Activated naive CD4-positive, alpha-beta T cell treated with Interleukin-2 at 50 U/mL for 16 hours (primary cell): Measurements from ENCODE around the gene DPYD.
"Not testable (repeated sequence)": the region's sequence is repeated elsewhere in the genome, so short reads cannot be mapped to it uniquely, and the experiment has no call there.

ENCODE experiments used
- DNase-seq: peaks from one replicate; pipeline ENCODE4 v3.0.0-alpha.2; 2020

The DPYD gene

GRCh38 chr1:97258597-97258996 is 662.2 kb downstream of the DPYD start:
- DNase-seq: no peak

GRCh38 chr1:97254731-97255463 is 665.9 kb downstream of the DPYD start:
- DNase-seq: no peak

GRCh38 chr1:97252925-97253324 is 667.9 kb downstream of the DPYD start:
- no peak for DNase-seq

GRCh38 chr1:97252076-97252475 is 668.8 kb downstream of the DPYD start:
- no peak for DNase-seq

GRCh38 chr1:97247196-97247595 is 673.6 kb downstream of the DPYD start:
- DNase-seq: no peak

GRCh38 chr1:97245682-97246081 is 675.2 kb downstream of the DPYD start:
- no peak for DNase-seq

- no peak for DNase-seq
These were observed 675.8 kb downstream of the DPYD start for GRCh38 chr1:97245026-97245425.

GRCh38 chr1:97243973-97244560 is 676.8 kb downstream of the DPYD start:
- DNase-seq: no peak

GRCh38 chr1:97238816-97239215 is 682.0 kb downstream of the DPYD start:
- DNase-seq: no peak

GRCh38 chr1:97231354-97231753 is 689.5 kb downstream of the DPYD start:
- not testable (repeated sequence) for DNase-seq

- DNase-seq: no peak
These were observed 708.2 kb downstream of the DPYD start for GRCh38 chr1:97212671-97213070.

- no peak for DNase-seq
These were observed 710.5 kb downstream of the DPYD start for GRCh38 chr1:97210307-97210706.

- no peak for DNase-seq
These were observed 711.4 kb downstream of the DPYD start for GRCh38 chr1:97209381-97209957.

GRCh38 chr1:97207868-97208267 is 713.0 kb downstream of the DPYD start:
- DNase-seq: no peak

- DNase-seq: no peak
These were observed 716.4 kb downstream of the DPYD start for GRCh38 chr1:97204468-97204867.

GRCh38 chr1:97202481-97203380 is 718.1 kb downstream of the DPYD start:
- DNase-seq: no peak

GRCh38 chr1:97201641-97202040 is 719.2 kb downstream of the DPYD start:
- no peak for DNase-seq

GRCh38 chr1:97200595-97200994 is 720.2 kb downstream of the DPYD start:
- DNase-seq: no peak

- no peak for DNase-seq
These were observed 723.9 kb downstream of the DPYD start for GRCh38 chr1:97196825-97197516.

- no peak for DNase-seq
These were observed 727.8 kb downstream of the DPYD start for GRCh38 chr1:97192872-97193572.

- DNase-seq: no peak
These were observed 730.5 kb downstream of the DPYD start for GRCh38 chr1:97190326-97190725.

- DNase-seq: no peak
These were observed 734.5 kb downstream of the DPYD start for GRCh38 chr1:97186381-97186780.
